Measurements from ENCODE around the gene CZIB. TPM values are rescaled to one million over a fixed set of nuclear protein-coding genes. Genes with fewer than 3 reads are reported as not detected.
A peak's percentile ranks its signal among the peaks of the same experiment; 100 is the strongest.

CZIB gene
- total and polyA plus RNA-seq, 4 donors = 45.6 to 126 (median 78.1) TPM

DNA sequence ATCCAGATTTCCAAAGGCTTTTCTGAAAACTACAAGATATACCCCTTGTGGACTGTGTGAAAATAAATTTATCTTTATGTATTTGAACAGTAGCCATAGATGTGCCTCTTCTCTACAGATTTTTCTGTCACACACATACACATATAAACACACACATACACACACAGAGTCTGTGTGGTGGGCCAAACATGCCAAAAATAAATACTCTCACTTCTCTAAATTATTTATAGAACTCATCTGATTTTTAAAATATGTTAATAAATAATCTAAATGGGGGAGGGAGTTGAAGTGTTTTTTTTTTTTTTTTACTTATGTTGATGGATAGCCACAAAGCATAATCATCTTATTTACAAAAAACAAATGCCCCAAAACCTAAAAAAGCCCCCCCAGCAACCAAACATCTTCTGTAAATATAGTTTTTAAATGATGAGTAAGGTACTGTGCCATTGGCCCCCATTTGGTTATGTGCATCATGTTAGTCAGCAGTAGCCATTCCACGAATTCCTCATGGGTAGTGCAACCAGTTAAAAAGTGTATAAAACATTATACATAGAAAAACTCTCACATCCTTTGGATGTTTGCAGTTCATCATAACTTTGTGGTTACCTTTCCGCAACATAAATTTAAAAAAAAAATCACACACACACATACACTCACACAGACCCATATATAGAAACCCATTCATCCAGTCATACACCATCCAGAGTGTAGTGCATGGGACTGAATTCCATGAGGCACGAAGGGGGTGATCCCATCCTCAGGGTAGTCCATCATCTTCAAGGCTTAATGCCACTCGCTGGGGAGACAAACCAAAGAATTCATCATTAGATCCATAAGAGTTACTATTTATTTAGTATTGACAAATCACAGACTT lies 26.1 kb upstream of the CZIB start:
- Histone ChIP-seq H3K27ac (ENCODE audit: low read depth in 1 of 2, low read length in 2 of 2) (no peak overlapping the region), H3K9me3 (ENCODE audit: control insufficient read depth, low read length) (no peaks in the 10 kb centered on the region), H3K36me3 (ENCODE audit: control insufficient read depth in 1 of 2, insufficient read depth in 2 of 2, low read length in 1 of 2) (peaks cover 6 to 10% of the 10 kb centered on the region in 2 donors), H3K4me3 (ENCODE audit: low read length in 2 of 2) (no peak overlapping the region), H3K27me3 (ENCODE audit: control insufficient read depth in 1 of 2, insufficient read depth in 2 of 2, low read length in 1 of 2) (no peaks in the 10 kb centered on the region), H3K4me1 (ENCODE audit: control insufficient read depth in 1 of 2, insufficient read depth in 2 of 2, low read length in 2 of 2) (no peaks in the 10 kb centered on the region)
- intact Hi-C loops (cut with DNase I) = no loop called here
- DNase-seq (no peak), ATAC-seq (ENCODE audit: low FRiP score) (no peak)
- WGBS, 2 donors = 61 to 73% methylated on average over 4 of the region's 4 CpGs

DNA sequence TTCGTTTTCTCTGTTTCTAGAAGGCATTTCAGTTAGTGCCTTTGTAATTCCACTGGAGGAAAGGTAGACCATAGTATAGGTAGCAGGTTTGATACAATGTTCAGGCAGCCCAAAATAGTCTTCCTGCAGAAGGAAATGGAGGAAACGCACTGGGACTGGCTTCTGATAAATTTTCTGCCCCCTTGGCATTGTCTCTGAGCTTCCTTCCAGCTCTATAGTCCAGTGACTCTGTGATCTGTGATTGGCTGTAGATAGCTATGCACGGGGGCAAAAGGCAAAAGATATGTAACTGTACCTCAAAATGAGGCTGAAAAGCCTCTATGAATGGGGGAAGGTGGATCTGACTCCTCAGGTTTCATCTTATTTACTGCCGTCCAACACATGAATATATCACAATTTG lies 23.7 kb upstream of the CZIB start:
- Histone ChIP-seq H3K27ac (ENCODE audit: low read depth in 1 of 2, low read length in 2 of 2) (no peak overlapping the region), H3K9me3 (ENCODE audit: control insufficient read depth, low read length) (no peaks in the 10 kb centered on the region), H3K4me1 (ENCODE audit: control insufficient read depth in 1 of 2, insufficient read depth in 2 of 2, low read length in 2 of 2) (peaks cover 0 to under 1% of the 10 kb centered on the region in 2 donors), H3K27me3 (ENCODE audit: control insufficient read depth in 1 of 2, insufficient read depth in 2 of 2, low read length in 1 of 2) (no peaks in the 10 kb centered on the region), H3K36me3 (ENCODE audit: control insufficient read depth in 1 of 2, insufficient read depth in 2 of 2, low read length in 1 of 2) (peaks cover 0 to 2% of the 10 kb centered on the region in 2 donors), H3K4me3 (ENCODE audit: low read length in 2 of 2) (no peak overlapping the region)
- ATAC-seq (ENCODE audit: low FRiP score) (no peak), DNase-seq (no peak)
- WGBS, 2 donors = 68 to 74% methylated on average over 4 of the region's 4 CpGs
- intact Hi-C loops (cut with DNase I) = no loop called here

DNA sequence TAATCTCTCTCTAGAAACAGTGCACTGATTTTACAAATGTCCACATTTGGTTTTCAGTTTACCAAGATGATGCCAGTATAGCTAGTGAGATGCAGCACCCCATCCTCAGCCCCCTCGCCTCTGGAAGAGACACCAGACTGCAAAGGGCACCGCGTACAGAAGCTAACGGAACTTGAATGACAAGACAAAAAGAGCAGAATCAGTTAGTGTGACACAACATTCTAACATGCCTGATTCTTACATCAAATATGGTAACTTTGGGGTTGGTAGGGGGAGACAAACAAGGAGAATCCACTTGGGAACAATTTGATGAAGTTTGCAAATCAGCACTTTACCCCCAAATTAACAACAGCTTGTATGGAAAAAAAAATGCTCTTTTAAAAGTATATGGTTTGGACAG lies 21.9 kb upstream of the CZIB start:
- Histone ChIP-seq H3K27ac (ENCODE audit: low read depth in 1 of 2, low read length in 2 of 2) (no peak overlapping the region), H3K4me1 (ENCODE audit: control insufficient read depth in 1 of 2, insufficient read depth in 2 of 2, low read length in 2 of 2) (peaks cover 0 to 3% of the 10 kb centered on the region in 2 donors), H3K27me3 (ENCODE audit: control insufficient read depth in 1 of 2, insufficient read depth in 2 of 2, low read length in 1 of 2) (no peaks in the 10 kb centered on the region), H3K9me3 (ENCODE audit: control insufficient read depth, low read length) (no peaks in the 10 kb centered on the region), H3K4me3 (ENCODE audit: low read length in 2 of 2) (no peak overlapping the region), H3K36me3 (ENCODE audit: control insufficient read depth in 1 of 2, insufficient read depth in 2 of 2, low read length in 1 of 2) (peaks cover 0 to 2% of the 10 kb centered on the region in 2 donors)
- WGBS, 2 donors = 65 to 66% methylated on average over 4 of the region's 4 CpGs
- intact Hi-C loops (cut with DNase I) = no loop called here
- no peak for ATAC-seq (ENCODE audit: low FRiP score)
- no peak for DNase-seq

DNA sequence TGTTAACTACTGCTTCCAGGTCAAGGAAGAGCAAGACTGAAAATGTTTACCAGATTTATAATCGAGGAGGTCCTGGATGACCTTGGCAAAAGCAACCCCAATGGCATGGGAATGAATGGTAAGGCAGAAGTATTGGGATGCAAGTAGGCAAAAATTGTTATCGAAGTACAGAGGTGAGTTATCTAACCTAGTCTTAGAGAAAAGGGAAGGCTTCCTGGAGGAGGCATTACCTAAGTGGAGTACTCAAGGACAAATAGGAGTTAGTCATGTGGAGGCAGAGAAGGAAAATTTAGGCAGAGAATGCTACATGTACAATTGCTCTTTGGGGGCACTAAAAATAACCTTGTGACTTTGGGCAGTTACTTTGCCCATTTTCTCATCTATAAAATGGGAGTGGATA lies 21.4 kb upstream of the CZIB start:
- no peak for DNase-seq
- H3K4me1 ChIP-seq (ENCODE audit: control insufficient read depth in 1 of 2, insufficient read depth in 2 of 2, low read length in 2 of 2) = peaks cover 0 to 3% of the 10 kb centered on the region in 2 donors
- no peaks in the 10 kb centered on the region for H3K9me3 ChIP-seq (ENCODE audit: control insufficient read depth, low read length)
- WGBS, 2 donors = 89 to 96% methylated on average over 2 of the region's 2 CpGs
- H3K4me3 ChIP-seq (ENCODE audit: low read length in 2 of 2) = no peak overlapping the region
- intact Hi-C loops (cut with DNase I) = no loop called here
- H3K27me3 ChIP-seq (ENCODE audit: control insufficient read depth in 1 of 2, insufficient read depth in 2 of 2, low read length in 1 of 2) = no peaks in the 10 kb centered on the region
- H3K36me3 ChIP-seq (ENCODE audit: control insufficient read depth in 1 of 2, insufficient read depth in 2 of 2, low read length in 1 of 2) = peaks cover 0 to 2% of the 10 kb centered on the region in 2 donors
- no peak for ATAC-seq (ENCODE audit: low FRiP score)
- no peak overlapping the region for H3K27ac ChIP-seq (ENCODE audit: low read depth in 1 of 2, low read length in 2 of 2)

DNA sequence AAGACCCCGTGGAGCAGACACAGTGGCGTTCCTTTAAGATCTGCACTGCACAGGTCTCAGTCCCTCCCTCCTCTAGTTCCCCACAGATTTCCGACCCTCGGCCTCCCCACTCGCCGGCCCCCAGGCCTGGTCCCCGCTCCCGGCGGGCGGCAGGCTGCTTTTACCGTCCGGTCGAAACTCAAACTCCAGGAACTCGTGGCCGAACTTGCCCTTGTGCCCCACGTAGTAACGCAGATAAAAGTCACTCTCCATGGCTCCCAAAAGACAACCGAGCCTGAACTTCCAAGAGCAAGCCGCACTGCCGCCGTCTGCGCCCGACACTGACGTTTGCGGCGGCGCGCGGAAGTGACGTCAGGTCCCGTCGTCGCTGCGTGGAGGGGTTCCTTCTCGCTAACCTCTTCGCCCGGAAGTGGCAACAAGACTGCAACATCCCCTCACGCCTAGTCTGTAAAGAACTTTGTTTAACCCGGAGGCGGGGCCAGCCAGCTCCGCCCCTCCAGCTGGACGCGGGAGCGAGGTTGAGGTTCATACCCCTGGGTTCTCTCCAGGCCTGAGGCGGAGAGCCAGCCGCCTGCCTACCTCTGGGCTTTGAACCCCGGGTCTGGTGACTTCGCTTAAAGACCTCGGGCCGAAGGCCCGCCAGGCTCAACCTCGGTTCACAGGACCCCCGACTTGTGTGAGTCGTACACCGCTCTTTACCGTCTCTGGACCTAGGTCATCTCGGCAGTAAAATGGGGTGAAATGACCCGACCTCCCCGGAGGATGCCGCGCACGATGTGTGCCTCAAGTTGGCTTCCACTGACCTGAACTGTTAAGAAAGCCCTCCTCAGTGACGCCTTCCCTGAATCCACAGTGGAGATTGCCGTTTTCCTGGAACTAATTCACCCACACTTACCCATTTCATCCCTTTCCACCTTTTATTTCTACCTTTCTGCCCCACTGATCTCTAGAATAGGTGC lies 18.0 kb upstream of the CZIB start, which contains the start of gene MAGOH:
TSS of gene MAGOH (minus strand) at position 322 of the 959 bp plus-strand sequence. CDS start at position 252, 70 bp downstream.
- H3K27me3 ChIP-seq (ENCODE audit: control insufficient read depth in 1 of 2, insufficient read depth in 2 of 2, low read length in 1 of 2) = no peaks in the 10 kb centered on the region

DNA sequence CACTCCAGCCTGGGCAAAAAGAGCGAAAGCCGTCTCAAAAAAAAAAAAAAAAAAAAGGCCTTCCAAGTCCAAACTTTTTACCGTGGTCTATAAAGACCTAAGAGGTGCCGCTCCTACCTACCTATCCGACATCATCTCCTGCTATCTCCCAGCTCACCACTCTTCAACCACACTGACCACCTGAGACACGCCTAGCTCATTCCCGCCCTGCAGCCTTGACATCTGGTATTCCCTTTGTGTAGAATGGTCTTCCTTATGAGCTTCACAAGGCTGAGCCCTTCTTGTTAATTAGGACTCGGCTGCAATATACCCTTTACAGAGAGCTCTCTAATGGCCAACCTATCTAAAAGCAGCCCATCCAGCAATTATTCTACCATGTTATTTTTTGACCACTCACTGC lies 17.2 kb upstream of the CZIB start:
- intact Hi-C loops (cut with DNase I) = no loop called here
- Histone ChIP-seq H3K27ac (ENCODE audit: low read depth in 1 of 2, low read length in 2 of 2) (no peak overlapping the region), H3K9me3 (ENCODE audit: control insufficient read depth, low read length) (no peaks in the 10 kb centered on the region), H3K36me3 (ENCODE audit: control insufficient read depth in 1 of 2, insufficient read depth in 2 of 2, low read length in 1 of 2) (peaks cover 4% of the 10 kb centered on the region in 2 donors), H3K4me3 (ENCODE audit: low read length in 2 of 2) (peak overlapping the region; percentile 82 to 86), H3K4me1 (ENCODE audit: control insufficient read depth in 1 of 2, insufficient read depth in 2 of 2, low read length in 2 of 2) (peaks cover 0 to 3% of the 10 kb centered on the region in 2 donors), H3K27me3 (ENCODE audit: control insufficient read depth in 1 of 2, insufficient read depth in 2 of 2, low read length in 1 of 2) (no peaks in the 10 kb centered on the region)
- no peak for DNase-seq
- WGBS, 2 donors = 13 to 31% methylated on average over 6 to 8 of the region's 8 CpGs
- ATAC-seq (ENCODE audit: low FRiP score) = no peak

More for the DNA sequence above, 18.0 kb upstream of the CZIB start, which contains the start of gene MAGOH:
- H3K9me3 ChIP-seq (ENCODE audit: control insufficient read depth, low read length) = no peaks in the 10 kb centered on the region
- peaks cover 0 to 3% of the 10 kb centered on the region in 2 donors for H3K4me1 ChIP-seq (ENCODE audit: control insufficient read depth in 1 of 2, insufficient read depth in 2 of 2, low read length in 2 of 2)
- peak within 1 kb of the TSS; percentile 82 to 86 for H3K4me3 ChIP-seq (ENCODE audit: low read length in 2 of 2)
- peak; percentile 96 for ATAC-seq (ENCODE audit: low FRiP score)
- peaks cover 2 to 4% of the 10 kb centered on the region in 2 donors for H3K36me3 ChIP-seq (ENCODE audit: control insufficient read depth in 1 of 2, insufficient read depth in 2 of 2, low read length in 1 of 2)
- WGBS, 2 donors = 2 to 6% methylated on average over 64 of the region's 64 CpGs
- DNase-seq = peak; percentile 96 to 98
- H3K27ac ChIP-seq (ENCODE audit: low read depth in 1 of 2, low read length in 2 of 2) = no peak within 1 kb of the TSS
- intact Hi-C loops (cut with DNase I) = no loop called here

DNA sequence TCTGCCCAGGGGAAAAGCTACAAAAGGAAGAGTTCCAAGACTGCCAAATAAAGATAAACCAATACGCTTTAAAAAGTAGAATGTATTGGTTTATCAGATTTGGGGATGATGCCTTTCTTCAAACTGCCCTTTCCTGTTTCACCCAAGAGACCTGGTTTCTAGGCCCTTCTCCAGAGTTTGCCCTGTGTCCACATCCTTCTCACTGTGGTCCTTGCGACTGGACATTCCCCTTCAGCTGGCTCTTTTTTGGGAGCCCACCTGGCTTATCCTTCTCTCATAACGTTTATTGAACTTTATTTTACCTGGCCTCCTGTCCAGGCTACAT lies 490 bp upstream of the CZIB start:
- WGBS, 2 donors = 27 to 36% methylated on average over 3 of the region's 3 CpGs
- no peak overlapping the region for H3K4me3 ChIP-seq (ENCODE audit: low read length in 2 of 2)
- ATAC-seq (ENCODE audit: low FRiP score) (no peak), DNase-seq (no peak)
- no peaks in the 10 kb centered on the region for H3K27me3 ChIP-seq (ENCODE audit: control insufficient read depth in 1 of 2, insufficient read depth in 2 of 2, low read length in 1 of 2)
- intact Hi-C loops (cut with DNase I) = loop anchor here in 1 of 2 donors (1.0 kb wide), 1 partner anchor 24 kb away; no protein-coding TSS in a partner anchor
- no peaks in the 10 kb centered on the region for H3K9me3 ChIP-seq (ENCODE audit: control insufficient read depth, low read length)
- peaks cover 0 to 2% of the 10 kb centered on the region in 2 donors for H3K36me3 ChIP-seq (ENCODE audit: control insufficient read depth in 1 of 2, insufficient read depth in 2 of 2, low read length in 1 of 2)
- H3K27ac ChIP-seq (ENCODE audit: low read depth in 1 of 2, low read length in 2 of 2) = peak overlapping the region; percentile 9 to 99
- no peaks in the 10 kb centered on the region for H3K4me1 ChIP-seq (ENCODE audit: control insufficient read depth in 1 of 2, insufficient read depth in 2 of 2, low read length in 2 of 2)

DNA sequence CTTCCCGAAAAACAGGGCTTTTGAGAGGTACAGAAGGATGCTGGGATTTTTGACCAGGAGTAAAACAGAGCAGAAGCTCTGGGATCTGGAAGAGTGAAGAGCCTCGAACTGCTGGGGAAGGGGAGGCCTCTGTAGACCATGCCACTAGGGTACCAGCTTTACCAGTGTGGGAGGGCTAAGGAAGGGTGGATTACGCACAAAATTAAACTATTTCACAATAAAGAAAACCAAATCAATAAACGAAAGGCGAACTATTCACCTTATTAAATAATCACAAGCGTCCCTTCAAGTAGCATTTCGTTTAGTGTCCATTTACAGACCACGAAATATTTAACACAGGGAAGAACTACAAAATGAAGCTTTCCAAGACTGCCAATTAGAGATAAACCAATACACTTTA lies 723 bp downstream of the CZIB start:
- WGBS, 2 donors = 13 to 18% methylated on average over 8 of the region's 8 CpGs
- DNase-seq = no peak
- no peaks in the 10 kb centered on the region for H3K4me1 ChIP-seq (ENCODE audit: control insufficient read depth in 1 of 2, insufficient read depth in 2 of 2, low read length in 2 of 2)
- no peaks in the 10 kb centered on the region for H3K27me3 ChIP-seq (ENCODE audit: control insufficient read depth in 1 of 2, insufficient read depth in 2 of 2, low read length in 1 of 2)
- no peak overlapping the region for H3K27ac ChIP-seq (ENCODE audit: low read depth in 1 of 2, low read length in 2 of 2)
- peaks cover 0 to 2% of the 10 kb centered on the region in 2 donors for H3K36me3 ChIP-seq (ENCODE audit: control insufficient read depth in 1 of 2, insufficient read depth in 2 of 2, low read length in 1 of 2)
- no peak for ATAC-seq (ENCODE audit: low FRiP score)
- no peaks in the 10 kb centered on the region for H3K9me3 ChIP-seq (ENCODE audit: control insufficient read depth, low read length)
- peak overlapping the region; percentile 37 to 83 for H3K4me3 ChIP-seq (ENCODE audit: low read length in 2 of 2)
- intact Hi-C loops (cut with DNase I) = loop anchor here in 1 of 2 donors (1.0 kb wide), 1 partner anchor 22 kb away; no protein-coding TSS in a partner anchor

All from aorta (tissue), 5 donors.